ENCODE measurements around the gene PIAS1.

GRCh38 chr15:68081869-68082505, 27.9 kb downstream of the PIAS1 start:
- TF ChIP-seq MYC (IDR thresholded peaks at IDR 0.05; ENCODE audit: low read depth, low read length) (no peak), EZH2 (IDR thresholded peaks at IDR 0.05; ENCODE audit: borderline replicate concordance, low read depth, low read length, severe bottlenecking) (no peak), FOS (IDR thresholded peaks at IDR 0.05; ENCODE audit: borderline replicate concordance, insufficient read depth, low read length) (no peak), POLR2A (IDR thresholded peaks at IDR 0.05; ENCODE audit: low read depth, low read length) (no peak), MAX (IDR thresholded peaks at IDR 0.05; ENCODE audit: insufficient read depth, insufficient read length) (no peak), POLR2AphosphoS5 (IDR thresholded peaks at IDR 0.05; ENCODE audit: insufficient read depth, low read depth, low read length) (no peak), GATA2 (IDR thresholded peaks at IDR 0.05; ENCODE audit: insufficient read depth, insufficient read length, low read depth, low read length) (no peak)
- TF ChIP-seq, protein P1, sequence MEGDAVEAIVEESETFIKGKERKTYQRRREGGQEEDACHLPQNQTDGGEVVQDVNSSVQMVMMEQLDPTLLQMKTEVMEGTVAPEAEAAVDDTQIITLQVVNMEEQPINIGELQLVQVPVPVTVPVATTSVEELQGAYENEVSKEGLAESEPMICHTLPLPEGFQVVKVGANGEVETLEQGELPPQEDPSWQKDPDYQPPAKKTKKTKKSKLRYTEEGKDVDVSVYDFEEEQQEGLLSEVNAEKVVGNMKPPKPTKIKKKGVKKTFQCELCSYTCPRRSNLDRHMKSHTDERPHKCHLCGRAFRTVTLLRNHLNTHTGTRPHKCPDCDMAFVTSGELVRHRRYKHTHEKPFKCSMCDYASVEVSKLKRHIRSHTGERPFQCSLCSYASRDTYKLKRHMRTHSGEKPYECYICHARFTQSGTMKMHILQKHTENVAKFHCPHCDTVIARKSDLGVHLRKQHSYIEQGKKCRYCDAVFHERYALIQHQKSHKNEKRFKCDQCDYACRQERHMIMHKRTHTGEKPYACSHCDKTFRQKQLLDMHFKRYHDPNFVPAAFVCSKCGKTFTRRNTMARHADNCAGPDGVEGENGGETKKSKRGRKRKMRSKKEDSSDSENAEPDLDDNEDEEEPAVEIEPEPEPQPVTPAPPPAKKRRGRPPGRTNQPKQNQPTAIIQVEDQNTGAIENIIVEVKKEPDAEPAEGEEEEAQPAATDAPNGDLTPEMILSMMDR (IDR thresholded peaks at IDR 0.05; ENCODE audit: extremely low read depth in 1 of 2, insufficient read depth in 1 of 2, low read depth in 1 of 2, low read length in 2 of 2), result no peak

All from endothelial cell of umbilical vein (primary cell).